HL-60 (cell line): ENCODE measurements around the gene RAMP3.

ENCODE experiments used
- DNase-seq, 2 experiments: peaks; one replicate each; pipeline ENCODE4 v3.0.0-alpha.2; 2010 to 2020; ENCODE audit warnings: low read depth in 1 of 2, low spot score in 1 of 2
- H3K27ac ChIP-seq: fragments of 250-450 bp; sonication (Bioruptor Pico); replicated peaks from 2 replicates; pipeline ENCODE4 v1.5.1; 2020; ENCODE audit warnings: mild to moderate bottlenecking, moderate library complexity
- H3K27me3 ChIP-seq: fragments of 250-450 bp; sonication (Bioruptor Pico); 2 replicates; pipeline ENCODE4 v1.5.1; 2021; ENCODE audit warnings: mild to moderate bottlenecking, moderate library complexity; ENCODE audit not compliant: insufficient read depth, poor library complexity, severe bottlenecking
- H3K4me3 ChIP-seq: replicated peaks from 2 replicates; pipeline ENCODE4 v1.5.1; 2011; ENCODE audit warnings: mild to moderate bottlenecking, control low read depth, low read length; ENCODE audit not compliant: insufficient read depth
- GABPA ChIP-seq: IDR thresholded peaks from 2 replicates; pipeline ENCODE4 v1.6.1; 2012; ENCODE audit warnings: low read depth
- POLR2AphosphoS5 ChIP-seq: IDR thresholded peaks from 2 replicates; pipeline ENCODE4 v1.6.1; 2012; ENCODE audit warnings: low read depth
- SPI1 ChIP-seq: IDR thresholded peaks from 2 replicates; pipeline ENCODE4 v1.6.1; 2012; ENCODE audit warnings: low read depth, mild to moderate bottlenecking, borderline replicate concordance
- TF ChIP-seq, protein P1 (sequence below): IDR thresholded peaks from one replicate; pipeline ENCODE4 v1.5.1; 2011; ENCODE audit warnings: low read length, control low read depth, inconsistent platforms; ENCODE audit not compliant: insufficient read depth
- TF ChIP-seq, protein P2 (sequence below): IDR thresholded peaks from 2 replicates; pipeline ENCODE4 v1.6.1; 2012; ENCODE audit warnings: low read depth; ENCODE audit not compliant: insufficient replicate concordance

RAMP3 gene

DNA sequence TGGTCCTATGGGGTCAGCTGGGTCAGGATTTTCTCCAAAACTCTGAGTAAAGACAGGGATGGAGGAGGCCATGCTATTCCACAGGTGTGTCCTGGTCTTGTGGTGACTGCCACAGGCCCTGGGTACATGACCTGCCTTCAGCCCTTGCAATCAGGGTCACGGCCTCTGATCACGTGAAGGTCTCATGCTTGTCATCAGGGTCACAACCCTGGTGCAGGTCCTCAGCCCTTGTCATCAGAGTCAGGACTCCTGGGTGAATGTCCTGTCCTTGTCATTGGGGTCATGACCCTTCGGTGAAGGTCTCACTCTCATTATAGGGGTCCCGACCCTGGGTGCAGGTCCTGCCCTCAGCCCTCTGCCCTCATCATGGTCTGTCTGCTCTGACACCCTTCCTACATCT, 24.2 kb upstream of the RAMP3 start:
- no peak for DNase-seq
- TF ChIP-seq POLR2AphosphoS5 (no peak), SPI1 (no peak), GABPA (no peak)
- TF ChIP-seq, protein P1, sequence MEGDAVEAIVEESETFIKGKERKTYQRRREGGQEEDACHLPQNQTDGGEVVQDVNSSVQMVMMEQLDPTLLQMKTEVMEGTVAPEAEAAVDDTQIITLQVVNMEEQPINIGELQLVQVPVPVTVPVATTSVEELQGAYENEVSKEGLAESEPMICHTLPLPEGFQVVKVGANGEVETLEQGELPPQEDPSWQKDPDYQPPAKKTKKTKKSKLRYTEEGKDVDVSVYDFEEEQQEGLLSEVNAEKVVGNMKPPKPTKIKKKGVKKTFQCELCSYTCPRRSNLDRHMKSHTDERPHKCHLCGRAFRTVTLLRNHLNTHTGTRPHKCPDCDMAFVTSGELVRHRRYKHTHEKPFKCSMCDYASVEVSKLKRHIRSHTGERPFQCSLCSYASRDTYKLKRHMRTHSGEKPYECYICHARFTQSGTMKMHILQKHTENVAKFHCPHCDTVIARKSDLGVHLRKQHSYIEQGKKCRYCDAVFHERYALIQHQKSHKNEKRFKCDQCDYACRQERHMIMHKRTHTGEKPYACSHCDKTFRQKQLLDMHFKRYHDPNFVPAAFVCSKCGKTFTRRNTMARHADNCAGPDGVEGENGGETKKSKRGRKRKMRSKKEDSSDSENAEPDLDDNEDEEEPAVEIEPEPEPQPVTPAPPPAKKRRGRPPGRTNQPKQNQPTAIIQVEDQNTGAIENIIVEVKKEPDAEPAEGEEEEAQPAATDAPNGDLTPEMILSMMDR, result no peak
- TF ChIP-seq, protein P2, sequence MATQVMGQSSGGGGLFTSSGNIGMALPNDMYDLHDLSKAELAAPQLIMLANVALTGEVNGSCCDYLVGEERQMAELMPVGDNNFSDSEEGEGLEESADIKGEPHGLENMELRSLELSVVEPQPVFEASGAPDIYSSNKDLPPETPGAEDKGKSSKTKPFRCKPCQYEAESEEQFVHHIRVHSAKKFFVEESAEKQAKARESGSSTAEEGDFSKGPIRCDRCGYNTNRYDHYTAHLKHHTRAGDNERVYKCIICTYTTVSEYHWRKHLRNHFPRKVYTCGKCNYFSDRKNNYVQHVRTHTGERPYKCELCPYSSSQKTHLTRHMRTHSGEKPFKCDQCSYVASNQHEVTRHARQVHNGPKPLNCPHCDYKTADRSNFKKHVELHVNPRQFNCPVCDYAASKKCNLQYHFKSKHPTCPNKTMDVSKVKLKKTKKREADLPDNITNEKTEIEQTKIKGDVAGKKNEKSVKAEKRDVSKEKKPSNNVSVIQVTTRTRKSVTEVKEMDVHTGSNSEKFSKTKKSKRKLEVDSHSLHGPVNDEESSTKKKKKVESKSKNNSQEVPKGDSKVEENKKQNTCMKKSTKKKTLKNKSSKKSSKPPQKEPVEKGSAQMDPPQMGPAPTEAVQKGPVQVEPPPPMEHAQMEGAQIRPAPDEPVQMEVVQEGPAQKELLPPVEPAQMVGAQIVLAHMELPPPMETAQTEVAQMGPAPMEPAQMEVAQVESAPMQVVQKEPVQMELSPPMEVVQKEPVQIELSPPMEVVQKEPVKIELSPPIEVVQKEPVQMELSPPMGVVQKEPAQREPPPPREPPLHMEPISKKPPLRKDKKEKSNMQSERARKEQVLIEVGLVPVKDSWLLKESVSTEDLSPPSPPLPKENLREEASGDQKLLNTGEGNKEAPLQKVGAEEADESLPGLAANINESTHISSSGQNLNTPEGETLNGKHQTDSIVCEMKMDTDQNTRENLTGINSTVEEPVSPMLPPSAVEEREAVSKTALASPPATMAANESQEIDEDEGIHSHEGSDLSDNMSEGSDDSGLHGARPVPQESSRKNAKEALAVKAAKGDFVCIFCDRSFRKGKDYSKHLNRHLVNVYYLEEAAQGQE, result no peak
- Histone ChIP-seq H3K4me3 (no peak overlapping the region), H3K27ac (no peak overlapping the region), H3K27me3 (no peaks in the 10 kb centered on the region)

DNA sequence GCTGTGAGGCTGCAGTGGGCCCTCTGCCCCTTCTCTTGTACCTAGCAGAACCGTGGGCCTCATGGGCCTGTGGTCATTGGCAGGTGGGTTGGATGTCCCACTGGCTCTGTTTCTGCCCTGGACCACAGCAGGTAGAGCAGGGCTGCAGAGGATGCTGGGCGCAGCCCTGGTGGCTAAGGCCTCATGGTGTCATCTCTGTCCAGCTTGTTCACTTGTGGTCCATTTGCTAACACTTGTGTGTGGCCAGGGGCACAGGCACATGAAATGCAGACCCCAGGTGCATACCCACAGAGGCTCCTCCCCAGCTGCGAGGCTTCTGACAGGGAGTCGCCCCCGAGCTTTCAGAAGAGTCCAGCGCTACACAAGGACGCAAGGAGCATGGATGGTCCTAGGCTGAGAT, 23.7 kb upstream of the RAMP3 start:
- TF ChIP-seq, protein P2, result no peak
- TF ChIP-seq, protein P1, result no peak
- no peak for TF ChIP-seq POLR2AphosphoS5
- TF ChIP-seq SPI1, result no peak
- TF ChIP-seq GABPA, result no peak
- no peak for DNase-seq
- no peaks in the 10 kb centered on the region for H3K27me3 ChIP-seq

DNA sequence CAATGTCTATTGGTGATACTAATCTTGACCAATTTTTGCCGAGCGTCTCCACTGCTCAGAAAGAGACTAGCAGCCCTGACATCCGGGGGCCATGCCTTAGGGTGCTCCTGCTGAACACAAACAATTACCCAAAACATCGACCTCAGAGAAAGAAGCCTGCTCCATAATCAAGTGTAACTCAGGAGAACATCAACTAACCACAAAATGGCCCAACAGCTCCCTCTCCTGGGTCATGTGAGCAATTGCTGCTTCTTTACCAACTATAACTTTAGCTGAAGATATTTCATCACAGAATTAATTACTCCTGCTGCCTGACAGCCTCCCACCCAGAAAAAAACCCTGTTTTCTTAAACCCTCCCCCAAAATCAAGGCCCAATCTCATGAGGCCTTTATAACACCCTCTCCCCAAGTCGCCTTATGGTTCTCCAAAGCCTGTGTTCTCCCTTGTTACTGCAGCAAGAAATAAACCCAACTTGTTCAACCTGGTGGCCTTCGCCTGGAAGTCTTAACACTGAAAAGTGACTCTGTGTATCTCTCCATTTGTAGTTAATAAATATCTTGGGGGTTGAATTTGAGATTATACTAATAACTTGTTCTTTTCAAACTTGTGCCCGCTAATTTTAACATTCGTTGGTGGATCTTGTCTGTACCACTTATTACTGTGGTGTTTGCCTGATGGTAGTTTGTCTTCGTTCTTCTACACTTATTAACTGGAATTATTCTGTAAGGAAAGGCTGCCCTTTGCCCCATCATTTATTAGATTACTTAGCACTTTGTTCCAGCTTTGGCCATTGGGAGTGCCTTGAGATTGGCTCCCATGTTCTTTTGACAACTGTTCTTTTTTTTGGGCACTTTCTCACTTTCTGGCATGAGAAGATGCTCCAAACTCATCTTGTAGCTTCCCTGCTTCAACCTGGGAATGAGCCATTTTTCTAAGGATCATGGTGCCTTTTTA, 21.2 kb upstream of the RAMP3 start:
- Histone ChIP-seq H3K27me3 (no peaks in the 10 kb centered on the region), H3K27ac (no peak overlapping the region), H3K4me3 (no peak overlapping the region)
- DNase-seq, result peak; percentile 57 to 79
- no peak for TF ChIP-seq POLR2AphosphoS5
- TF ChIP-seq, protein P2, result no peak
- TF ChIP-seq, protein P1, result peak; percentile 87

More for the DNA sequence above, 23.7 kb upstream of the RAMP3 start:
- no peak overlapping the region for H3K4me3 ChIP-seq
- H3K27ac ChIP-seq, result no peak overlapping the region
